Epithelial cell of proximal tubule (primary cell): Measurements from ENCODE around the gene MIOX. TPM values are rescaled to one million over a fixed set of nuclear protein-coding genes. Genes with fewer than 3 reads are reported as not detected.

ENCODE experiments used
- DNase-seq: peaks from one replicate; pipeline ENCODE4 v3.0.0-alpha.2; 2011; ENCODE audit warnings: low read depth
- H3K4me3 ChIP-seq: 2 replicates; pipeline ENCODE4 v1.5.1; 2011; ENCODE audit warnings: low read depth, mild to moderate bottlenecking, low read length
- total RNA-seq: library from RNA; depleted of rRNA; stranded (reverse); fragments of >200 nt; gene quantifications from 2 replicates; pipeline ENCODE4 v1.2.3, GENCODE V29; 2015
- TF ChIP-seq, protein P1 (sequence below): conservative IDR thresholded peaks from 2 replicates; pipeline ENCODE4 v1.5.1; 2012; ENCODE audit warnings: low read depth, mild to moderate bottlenecking, low read length

MIOX gene
- total RNA-seq, 1 donor from 2014 or later = not detected

DNA sequence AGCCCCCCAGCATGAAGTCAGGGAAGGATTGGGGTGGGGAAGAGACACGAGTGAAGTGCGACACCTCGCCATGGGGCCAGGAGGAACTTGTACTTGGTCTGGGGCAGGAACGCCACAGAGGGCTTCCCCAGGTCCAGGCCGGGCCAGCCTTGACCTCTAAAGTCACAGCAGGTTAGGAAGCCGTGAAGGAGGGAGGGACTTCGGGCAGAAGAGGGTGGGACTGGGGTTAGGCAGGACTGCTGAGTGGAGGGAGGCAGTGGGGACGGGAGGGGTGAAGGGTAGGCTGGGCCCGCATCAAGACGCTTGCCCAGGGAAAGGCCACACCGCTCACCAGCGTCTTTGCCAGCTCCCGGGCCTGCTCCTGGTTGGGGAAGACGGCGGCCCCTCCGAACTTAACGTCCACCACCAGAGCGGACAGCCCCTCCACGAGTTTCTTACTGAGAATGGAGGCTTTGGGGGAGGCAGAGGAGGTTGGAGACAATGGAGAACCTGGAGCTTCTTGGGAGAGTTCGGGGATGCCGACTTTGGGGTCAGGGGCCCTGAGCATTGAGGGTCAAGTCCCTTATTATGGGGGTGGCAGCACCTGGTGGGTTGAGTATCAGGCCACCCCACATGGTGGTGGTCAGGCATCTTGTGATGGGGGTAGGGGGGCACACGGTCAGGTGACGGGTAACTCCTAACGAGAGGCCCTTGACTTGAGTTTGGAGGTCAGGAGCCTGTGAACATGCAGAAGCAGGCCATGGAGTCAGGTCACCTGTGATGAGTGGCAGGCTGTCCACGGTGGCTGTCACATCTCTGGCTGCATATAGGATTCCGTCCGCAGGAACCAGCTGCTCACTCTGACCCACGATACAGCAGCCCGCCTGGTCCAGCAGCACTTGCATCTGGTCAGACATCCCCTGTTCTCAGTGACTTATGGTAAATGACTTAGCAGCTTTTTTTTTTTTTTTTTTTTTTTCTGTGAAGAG is 40.5 kb downstream of the MIOX start:
- DNase-seq = no peak
- peak overlapping the region; percentile 73 for H3K4me3 ChIP-seq
- TF ChIP-seq, protein P1, sequence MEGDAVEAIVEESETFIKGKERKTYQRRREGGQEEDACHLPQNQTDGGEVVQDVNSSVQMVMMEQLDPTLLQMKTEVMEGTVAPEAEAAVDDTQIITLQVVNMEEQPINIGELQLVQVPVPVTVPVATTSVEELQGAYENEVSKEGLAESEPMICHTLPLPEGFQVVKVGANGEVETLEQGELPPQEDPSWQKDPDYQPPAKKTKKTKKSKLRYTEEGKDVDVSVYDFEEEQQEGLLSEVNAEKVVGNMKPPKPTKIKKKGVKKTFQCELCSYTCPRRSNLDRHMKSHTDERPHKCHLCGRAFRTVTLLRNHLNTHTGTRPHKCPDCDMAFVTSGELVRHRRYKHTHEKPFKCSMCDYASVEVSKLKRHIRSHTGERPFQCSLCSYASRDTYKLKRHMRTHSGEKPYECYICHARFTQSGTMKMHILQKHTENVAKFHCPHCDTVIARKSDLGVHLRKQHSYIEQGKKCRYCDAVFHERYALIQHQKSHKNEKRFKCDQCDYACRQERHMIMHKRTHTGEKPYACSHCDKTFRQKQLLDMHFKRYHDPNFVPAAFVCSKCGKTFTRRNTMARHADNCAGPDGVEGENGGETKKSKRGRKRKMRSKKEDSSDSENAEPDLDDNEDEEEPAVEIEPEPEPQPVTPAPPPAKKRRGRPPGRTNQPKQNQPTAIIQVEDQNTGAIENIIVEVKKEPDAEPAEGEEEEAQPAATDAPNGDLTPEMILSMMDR = no peak

DNA sequence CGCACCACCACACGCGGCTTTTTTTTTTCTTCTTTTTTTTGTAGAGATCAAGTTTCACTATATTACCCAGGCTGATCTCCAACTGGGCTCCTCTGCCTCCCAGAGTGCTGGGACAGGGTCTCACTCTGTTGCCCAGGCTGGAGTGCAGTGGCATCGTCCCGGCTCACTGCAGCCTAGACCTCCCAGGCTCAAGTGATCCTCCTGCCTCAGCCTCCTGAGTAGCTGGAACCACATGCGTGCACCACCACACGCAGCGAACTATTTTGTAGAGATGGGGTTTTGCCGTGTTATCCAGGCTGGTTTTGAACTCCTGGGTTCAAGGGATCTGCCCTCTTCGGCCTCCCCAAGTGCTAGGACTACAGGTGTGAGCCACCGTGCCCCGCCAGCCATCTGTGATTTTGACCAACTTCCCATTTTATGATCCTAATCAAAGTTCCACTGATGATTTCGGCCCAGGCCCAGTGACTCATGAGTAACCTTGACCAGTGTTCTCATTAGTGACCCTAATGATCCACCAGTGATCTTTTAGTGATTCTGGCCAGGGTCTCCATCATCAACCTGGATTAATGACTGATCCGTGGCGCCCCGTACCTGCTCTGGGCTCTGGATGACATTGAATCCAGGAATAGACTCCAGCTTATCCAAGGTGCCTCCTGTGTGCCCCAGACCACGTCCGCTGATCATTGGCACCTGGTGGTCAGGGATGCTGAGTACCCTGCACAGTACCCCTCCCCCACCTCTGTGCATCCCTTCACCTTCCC is 41.4 kb downstream of the MIOX start:
- peak overlapping the region; percentile 82 for H3K4me3 ChIP-seq
- TF ChIP-seq, protein P1 = no peak
- DNase-seq = no peak

DNA sequence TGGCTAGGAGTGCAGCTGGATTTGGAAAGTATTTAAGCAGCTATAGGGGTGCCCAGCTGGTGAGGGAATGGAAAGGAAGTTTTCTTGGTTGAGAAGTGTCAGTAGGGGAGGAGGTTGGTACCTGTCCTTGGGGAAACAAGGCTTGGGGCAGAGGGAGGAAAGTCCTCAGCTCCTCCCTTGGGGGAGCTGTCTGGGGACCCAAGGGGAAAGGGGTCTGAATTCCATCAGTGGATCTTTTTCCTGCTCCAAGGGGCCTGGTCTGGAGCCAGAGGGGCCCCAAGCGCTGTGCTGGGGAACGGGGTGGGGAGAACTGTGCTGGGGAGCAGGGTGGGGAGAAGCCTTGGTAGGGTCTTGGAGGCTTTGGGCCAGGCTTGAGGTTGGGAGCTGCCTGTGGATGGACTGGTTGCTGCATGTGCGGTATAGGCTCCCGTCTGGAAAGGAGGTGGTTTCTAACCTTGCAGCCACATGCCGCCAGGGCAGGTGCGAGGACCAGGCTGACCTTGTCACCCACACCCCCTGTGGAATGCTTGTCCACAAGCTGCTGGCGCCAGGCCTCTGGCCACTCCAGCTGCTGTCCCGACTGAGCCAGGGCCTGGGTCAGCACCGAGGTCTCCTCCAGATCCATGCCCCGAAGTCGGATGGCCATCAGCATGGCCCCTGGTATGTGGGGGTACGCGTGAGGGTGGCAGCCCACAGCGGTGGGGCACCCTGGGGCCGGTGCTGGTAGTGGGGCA is 42.2 kb downstream of the MIOX start:
- DNase-seq = no peak
- TF ChIP-seq, protein P1 = no peak
- peak overlapping the region; percentile 82 for H3K4me3 ChIP-seq

DNA sequence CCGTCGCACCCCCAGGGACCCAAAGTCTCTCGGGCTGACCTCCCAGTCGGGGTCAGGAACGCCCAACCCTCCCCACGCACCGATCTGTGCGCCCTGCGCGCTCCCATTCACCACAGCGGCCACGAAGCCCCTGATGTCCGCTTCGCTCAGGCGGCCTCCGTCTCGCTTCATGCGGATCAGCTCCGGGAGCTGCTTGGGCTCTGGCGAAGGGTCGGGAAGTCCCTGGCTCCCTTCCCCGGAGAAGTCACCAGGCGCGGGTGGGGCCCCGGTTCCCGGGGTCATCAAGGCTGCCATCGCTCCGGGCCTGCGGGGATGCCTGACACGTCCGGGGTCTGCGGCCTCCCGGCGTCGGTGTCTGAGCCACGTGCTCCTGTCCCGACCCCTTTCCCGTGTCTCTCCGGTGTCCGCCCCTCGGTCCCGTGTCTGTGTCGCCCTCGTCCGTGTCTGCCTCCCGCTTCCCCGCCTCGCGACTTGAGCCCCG is 42.8 kb downstream of the MIOX start:
- peak overlapping the region; percentile 82 for H3K4me3 ChIP-seq
- no peak for DNase-seq

DNA sequence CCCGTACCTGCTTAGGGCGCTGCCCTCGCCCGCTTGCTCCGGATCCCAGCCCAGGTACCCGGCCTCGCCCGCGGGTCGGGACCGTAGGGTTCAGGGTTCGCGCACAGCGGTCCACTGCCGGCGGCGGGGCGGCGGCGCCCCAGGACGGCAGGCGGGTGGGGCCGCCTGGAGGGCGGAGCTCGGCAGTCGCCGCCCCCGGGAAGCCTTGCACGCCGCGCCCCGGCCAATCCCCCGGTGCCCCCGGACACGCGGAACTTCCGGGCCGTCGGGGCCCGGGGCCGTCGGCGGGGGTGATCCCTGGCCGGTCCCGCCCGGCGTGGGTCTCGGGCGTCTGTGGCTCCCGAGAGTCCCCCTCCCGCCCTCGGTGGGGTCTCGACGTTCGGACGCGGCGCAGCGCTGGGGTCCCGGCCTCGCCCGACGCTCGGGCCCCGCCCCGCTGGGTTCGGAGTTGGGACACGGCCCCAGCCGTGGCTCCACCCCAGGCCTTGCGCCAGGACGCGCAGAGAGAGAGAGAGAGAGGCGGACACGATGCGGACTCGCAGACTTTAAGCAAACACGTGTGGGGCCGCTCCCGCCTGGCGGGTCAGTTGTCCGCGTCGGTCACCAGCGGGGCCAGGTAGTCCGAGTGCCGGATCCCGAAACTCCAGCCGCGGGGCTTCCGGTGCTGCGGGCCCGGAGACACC is 43.4 kb downstream of the MIOX start, which contains the start of gene TYMP:
Gene TYMP (minus strand): TSS at position 116 of the 683 bp plus-strand sequence. CDS start 303 bp downstream, outside the sequence.
- DNase-seq = no peak
- peak within 1 kb of the TSS; percentile 82 for H3K4me3 ChIP-seq
- TF ChIP-seq, protein P1 = no peak

More for the DNA sequence above, 42.8 kb downstream of the MIOX start:
- TF ChIP-seq, protein P1 = no peak

DNA sequence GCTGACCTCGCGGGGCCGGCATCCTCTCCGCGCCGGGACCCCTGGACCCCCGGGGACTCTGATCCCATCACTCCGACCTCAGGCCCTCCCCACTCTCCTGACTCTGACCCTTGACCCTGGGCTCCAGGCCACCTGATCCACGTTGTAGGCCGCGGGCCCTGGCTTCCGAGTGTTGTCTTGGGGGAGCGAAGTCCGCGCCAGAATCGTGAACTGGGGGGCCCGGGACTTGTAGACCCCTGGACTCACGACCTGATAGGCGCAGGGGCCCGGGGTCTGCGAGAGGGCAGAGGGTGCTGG is 43.9 kb downstream of the MIOX start:
- no peak for DNase-seq
- TF ChIP-seq, protein P1 = no peak
- peak overlapping the region; percentile 82 for H3K4me3 ChIP-seq
